Small intestine (tissue), 7 donors: ENCODE results near the gene MARCHF10. TPM values are rescaled to one million over a fixed set of nuclear protein-coding genes. Genes with fewer than 3 reads are reported as not detected.
"Not testable (repeated sequence)": the region's sequence is repeated elsewhere in the genome, so short reads cannot be mapped to it uniquely, and the experiment has no call there.

Experiments used
- DNase-seq, 2 donors: peaks; one replicate each; pipeline versions ENCODE4 v3.0.0 to v3.0.0-alpha.2; 2013
- FAIRE-seq: peaks from 2 replicates; lab custom pipeline; 2012; peaks lifted over from hg19 to GRCh38; lab: Jason Lieb, UNC
- H3K27ac ChIP-seq, 3 donors: one replicate each; pipeline ENCODE4 v1.5.1; 2013; ENCODE audit warnings: low read length in 2 of 3, mild to moderate bottlenecking in 2 of 3, control low read depth in 1 of 3, inconsistent platforms in 1 of 3, low read depth in 1 of 3, moderate library complexity in 1 of 3
- H3K27me3 ChIP-seq, 3 donors: one replicate each; pipeline ENCODE4 v1.6.1; 2013; ENCODE audit warnings: low read length in 3 of 3, inconsistent platforms in 1 of 3; ENCODE audit not compliant: control insufficient read depth in 3 of 3, insufficient read depth in 3 of 3
- H3K36me3 ChIP-seq, 3 donors: one replicate each; pipeline ENCODE4 v1.6.1; 2013; ENCODE audit warnings: low read length in 3 of 3, inconsistent platforms in 1 of 3, low read depth in 1 of 3, mild to moderate bottlenecking in 1 of 3, moderate library complexity in 1 of 3; ENCODE audit not compliant: control insufficient read depth in 3 of 3, insufficient read depth in 2 of 3
- H3K4me1 ChIP-seq, 3 donors: one replicate each; pipeline ENCODE4 v1.6.1; 2013; ENCODE audit warnings: low read length in 2 of 3, inconsistent platforms in 1 of 3, low read depth in 1 of 3, mild to moderate bottlenecking in 1 of 3, moderate library complexity in 1 of 3; ENCODE audit not compliant: control insufficient read depth in 3 of 3, insufficient read depth in 2 of 3
- H3K4me3 ChIP-seq, 3 donors: one replicate each; pipeline ENCODE4 v1.5.1; 2013; ENCODE audit warnings: low read length in 3 of 3, control low read depth in 1 of 3, inconsistent platforms in 1 of 3, low read depth in 1 of 3, mild to moderate bottlenecking in 1 of 3, moderate library complexity in 1 of 3
- H3K9me3 ChIP-seq, 2 donors: one replicate each; pipeline ENCODE4 v1.6.1; 2013; ENCODE audit warnings: low read depth in 1 of 2, low read length in 1 of 2; ENCODE audit not compliant: control insufficient read depth in 2 of 2, insufficient read depth in 1 of 2
- WGBS, 3 donors: extraction: QIAGEN DNeasy Blood & Tissue Kit; methylation state at CpG; one replicate each; pipeline ENCODE4 v1.1.7; 2013; 5-methylcytosine and 5-hydroxymethylcytosine counted together
- polyA plus RNA-seq, 4 donors: library from polyadenylated mRNA; stranded (reverse) in 3 of 4; unstranded in 1 of 4; fragments of 200-250 nt in 3 of 4; fragments of 120-200 nt in 1 of 4; gene quantifications; one replicate each; pipeline versions ENCODE4 v1.2.1 to v1.2.3, GENCODE V29; 2013
- donor health status: healthy with polysubstance abuse.
- donor health status: control.
- donor health status: control.
- donor health status: Bipolar disorder and iron deficiency.
- donor health status: healthy.

The MARCHF10 gene
- polyA plus RNA-seq, 4 donors: 0.10 to 0.13 TPM; not detected in 2

DNA sequence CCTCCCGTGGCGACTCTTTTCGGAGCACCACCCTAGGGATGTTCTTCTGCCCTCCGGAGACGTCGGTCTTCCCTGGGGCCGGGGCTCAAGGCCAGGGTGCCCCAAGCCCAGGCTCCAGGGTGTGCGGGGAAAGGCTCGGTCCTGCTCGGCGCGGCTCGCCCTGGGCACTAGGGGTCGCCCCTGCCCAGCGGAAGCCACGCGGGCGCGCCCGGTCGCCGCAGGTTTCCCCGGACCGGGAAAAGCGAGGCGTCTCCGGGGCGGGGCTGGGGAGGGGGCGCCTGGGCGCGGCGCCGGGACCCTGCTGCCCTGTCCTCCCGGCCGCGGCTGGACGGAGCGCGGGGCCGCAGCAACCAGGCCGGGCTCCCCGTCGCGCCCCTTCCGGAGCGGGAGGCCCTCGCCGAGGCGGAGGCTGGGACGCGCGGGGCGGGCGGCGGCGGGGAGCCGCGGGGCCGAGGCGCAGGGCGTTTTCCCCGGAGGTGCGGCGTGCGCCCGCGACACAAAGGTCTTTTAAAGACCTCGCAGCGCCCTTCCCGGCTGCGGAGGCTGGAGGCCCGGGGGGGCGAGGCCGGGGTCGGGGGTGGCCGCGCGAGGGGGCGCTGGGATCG lies 104.2 kb downstream of the MARCHF10 start:
- DNase-seq (peak; percentile 54 to 80), FAIRE-seq (no peak)
- Histone ChIP-seq H3K4me1 (no peaks in the 10 kb centered on the region), H3K36me3 (no peaks in the 10 kb centered on the region), H3K27me3 (peaks cover 5 to 40% (median 6%) of the 10 kb centered on the region in 3 donors), H3K27ac (peak overlapping the region in 1 of 3 donors; percentile 45), H3K9me3 (peaks cover 0 to 7% of the 10 kb centered on the region in 2 donors), H3K4me3 (peak overlapping the region; percentile 44 to 65 (median 47))
- WGBS, 3 donors: 0 to 1% (median 1%) methylated on average over 30 to 80 of the region's 80 CpGs

DNA sequence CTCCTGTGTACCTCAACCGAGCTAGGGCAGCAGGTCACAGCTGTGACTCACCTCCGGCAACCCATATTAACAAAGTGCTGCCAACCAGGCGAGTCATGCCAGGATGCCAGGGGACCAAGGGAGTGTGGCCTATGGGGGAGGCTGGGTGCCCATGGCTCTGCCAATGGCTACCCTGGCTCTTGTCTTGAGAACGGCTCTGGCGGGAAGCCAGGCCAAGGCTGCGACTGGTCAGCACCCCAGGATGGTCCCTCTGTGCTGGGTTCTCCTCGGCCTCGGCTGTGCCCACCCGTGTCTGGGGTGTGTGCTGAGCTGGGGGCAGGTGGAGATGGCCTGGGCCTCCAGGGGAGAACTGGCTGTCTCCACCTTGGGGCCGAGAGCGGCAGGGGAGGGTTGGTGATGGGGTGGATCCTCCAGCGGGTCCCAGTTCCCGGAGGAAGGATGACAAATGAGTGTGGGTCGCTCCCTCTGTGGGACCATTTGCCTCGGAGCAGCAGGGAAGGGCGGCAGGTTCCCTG lies 104.8 kb downstream of the MARCHF10 start:
- H3K27ac ChIP-seq: no peak overlapping the region
- no peaks in the 10 kb centered on the region for H3K4me1 ChIP-seq
- H3K4me3 ChIP-seq: no peak overlapping the region
- H3K9me3 ChIP-seq: peaks cover 0 to 1% of the 10 kb centered on the region in 2 donors
- peaks cover 5 to 40% (median 6%) of the 10 kb centered on the region in 3 donors for H3K27me3 ChIP-seq
- WGBS, 3 donors: 27 to 34% (median 31%) methylated on average over 15 to 16 of the region's 16 CpGs
- H3K36me3 ChIP-seq: no peaks in the 10 kb centered on the region
- DNase-seq (no peak), FAIRE-seq (no peak)

DNA sequence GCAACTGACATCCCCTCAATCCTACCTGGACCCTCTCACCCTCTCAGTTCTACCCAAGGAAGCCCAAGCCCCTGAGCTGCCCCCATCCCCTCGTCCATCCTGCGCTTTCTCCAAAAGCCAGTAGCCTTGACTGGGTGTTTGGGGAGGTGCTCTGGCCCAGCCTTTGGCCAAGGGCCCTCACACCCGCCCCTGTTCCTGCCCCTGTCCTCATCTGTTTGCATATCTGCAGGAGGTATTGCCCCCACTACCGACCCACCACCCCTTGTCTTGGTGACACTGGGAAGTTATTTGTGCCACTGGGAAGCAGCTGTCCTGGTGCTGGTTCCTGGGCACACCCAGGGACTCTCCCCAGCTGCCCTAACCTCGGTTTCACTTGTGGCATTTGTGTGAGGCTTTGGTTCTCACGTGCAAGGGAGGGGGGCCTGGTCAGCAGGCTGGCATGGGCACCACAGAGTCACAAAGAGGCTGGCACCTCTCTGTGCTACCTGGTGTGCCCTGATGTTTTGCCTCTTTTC lies 105.3 kb downstream of the MARCHF10 start:
- no peak for FAIRE-seq
- no peak overlapping the region for H3K27ac ChIP-seq
- H3K27me3 ChIP-seq: peaks cover 5 to 40% (median 6%) of the 10 kb centered on the region in 3 donors
- no peak overlapping the region for H3K4me3 ChIP-seq
- H3K9me3 ChIP-seq: no peaks in the 10 kb centered on the region
- no peak for DNase-seq
- 44 to 71% (median 58%) methylated on average over 6 of the region's 6 CpGs for WGBS, 3 donors
- no peaks in the 10 kb centered on the region for H3K4me1 ChIP-seq
- no peaks in the 10 kb centered on the region for H3K36me3 ChIP-seq

DNA sequence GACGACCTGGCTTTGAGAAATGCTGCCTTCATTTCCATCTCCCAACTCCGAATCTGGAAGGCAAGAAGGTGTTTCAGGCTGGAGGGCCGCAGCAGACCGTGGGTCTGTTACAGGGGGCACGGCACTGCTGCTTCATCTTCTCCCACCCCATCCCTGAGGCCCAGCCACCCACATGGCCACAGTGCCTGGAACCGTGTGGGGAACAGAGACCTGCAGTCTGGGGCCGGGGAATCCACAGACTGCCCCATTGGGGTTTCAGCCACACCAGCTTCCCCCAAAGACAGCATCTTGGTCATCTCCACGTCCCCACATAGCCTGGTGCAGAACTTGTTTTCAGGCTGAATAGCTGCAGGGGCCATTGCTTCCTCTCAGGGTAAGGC lies 106.4 kb downstream of the MARCHF10 start:
- no peak overlapping the region for H3K27ac ChIP-seq
- peaks cover 5 to 36% (median 6%) of the 10 kb centered on the region in 3 donors for H3K27me3 ChIP-seq
- 71 to 83% (median 83%) methylated on average over 7 to 8 of the region's 8 CpGs for WGBS, 3 donors
- DNase-seq (no peak), FAIRE-seq (no peak)
- no peak overlapping the region for H3K4me3 ChIP-seq
- H3K36me3 ChIP-seq: no peaks in the 10 kb centered on the region
- no peaks in the 10 kb centered on the region for H3K4me1 ChIP-seq
- H3K9me3 ChIP-seq: no peaks in the 10 kb centered on the region

DNA sequence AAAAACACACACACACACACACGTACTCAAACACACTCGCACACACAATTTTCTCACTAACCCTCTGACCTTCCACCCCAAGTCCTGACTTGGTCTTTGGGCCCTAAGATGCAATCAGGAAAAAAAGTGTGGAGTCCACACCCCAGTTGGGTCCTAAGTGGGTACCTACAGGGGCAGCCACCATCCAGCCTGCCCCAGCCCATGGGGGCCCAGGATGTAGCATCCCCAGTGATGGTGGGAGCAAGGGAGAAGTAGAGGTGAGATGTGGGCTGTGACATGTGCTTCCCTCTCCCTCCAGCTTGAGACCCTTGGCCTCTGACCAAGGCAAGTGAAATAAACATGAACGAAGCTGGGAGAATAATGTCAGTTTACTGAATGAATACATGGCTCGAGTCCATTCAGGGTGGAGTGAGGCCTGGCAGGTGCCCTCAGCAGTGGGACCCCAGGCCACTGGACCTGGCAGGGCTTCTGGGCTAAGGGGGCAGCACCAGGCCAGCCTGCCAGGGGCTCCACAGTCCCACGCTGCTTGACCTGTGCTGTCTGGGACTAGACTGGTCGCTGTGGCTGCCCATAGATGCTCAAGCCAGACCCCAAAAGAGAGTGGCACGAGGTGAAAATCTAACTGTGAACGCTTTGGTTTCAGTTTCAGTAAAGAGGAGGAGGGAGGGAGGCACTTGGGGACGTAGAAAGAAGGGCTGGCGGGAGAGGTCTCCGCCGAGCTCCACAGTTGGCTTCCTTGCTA lies 107.0 kb downstream of the MARCHF10 start:
- Histone ChIP-seq H3K4me1 (no peaks in the 10 kb centered on the region), H3K27me3 (peaks cover 5 to 30% (median 6%) of the 10 kb centered on the region in 3 donors), H3K27ac (no peak overlapping the region), H3K36me3 (no peaks in the 10 kb centered on the region), H3K4me3 (no peak overlapping the region), H3K9me3 (no peaks in the 10 kb centered on the region)
- WGBS, 3 donors: 56 to 59% (median 57%) methylated on average over 12 of the region's 12 CpGs
- no peak for DNase-seq
- no peak for FAIRE-seq

DNA sequence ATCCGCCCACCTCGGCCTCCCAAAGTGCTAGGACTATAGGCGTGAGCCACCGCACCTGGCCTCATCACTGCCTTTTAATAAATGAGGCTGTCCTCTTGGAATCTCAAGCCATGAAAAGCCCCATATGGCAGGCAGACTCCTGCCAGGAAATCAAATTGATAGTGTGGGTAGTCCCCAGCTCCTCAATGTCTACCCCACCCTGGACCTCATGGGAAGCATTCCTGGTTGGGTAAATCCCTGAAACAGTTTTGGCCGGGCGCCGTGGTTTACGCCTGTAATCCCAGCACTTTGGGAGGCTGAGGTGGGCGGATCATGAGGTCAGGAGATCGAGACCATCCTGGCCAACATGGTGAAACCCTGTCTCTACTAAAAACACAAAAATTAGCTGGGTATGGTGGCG lies 109.7 kb downstream of the MARCHF10 start:
- FAIRE-seq: not testable (repeated sequence)

DNA sequence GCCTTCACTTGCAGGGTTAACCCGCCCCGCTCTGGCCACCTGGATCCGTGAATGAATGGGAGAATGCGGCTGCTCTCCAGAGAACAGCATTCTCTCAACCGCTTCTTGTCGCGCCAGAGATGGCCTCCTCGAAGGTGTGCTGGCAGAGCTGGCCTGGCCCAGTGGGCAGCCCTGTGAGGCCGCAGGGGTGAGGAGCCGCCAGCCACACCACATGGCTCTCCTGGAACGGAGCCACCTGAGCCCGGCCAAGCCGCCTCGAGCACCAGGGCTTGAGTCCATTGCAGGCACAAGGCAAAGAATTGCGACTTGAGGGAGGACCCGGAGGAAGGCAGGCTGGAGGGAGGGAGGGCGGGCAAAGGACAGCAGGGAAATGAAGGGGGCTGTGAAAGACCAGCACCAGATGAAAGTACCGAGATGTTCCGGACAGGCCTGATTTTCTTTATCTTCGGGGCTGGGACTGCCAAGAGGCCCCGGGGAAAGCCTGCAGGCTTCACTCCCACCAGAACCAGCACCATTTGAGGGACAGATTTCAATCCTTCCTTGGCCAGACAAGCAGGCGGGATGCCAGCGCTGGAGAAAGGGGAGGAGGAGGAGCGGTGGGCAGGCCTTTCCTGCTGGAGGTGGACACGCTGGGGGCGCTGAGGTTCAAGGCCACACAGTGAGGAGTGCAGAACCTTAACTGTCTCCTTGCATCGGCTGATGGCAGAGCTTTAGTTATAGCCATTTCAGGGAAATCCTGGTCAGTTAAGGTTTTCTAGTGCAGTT lies 111.2 kb downstream of the MARCHF10 start:
- no peak overlapping the region for H3K4me3 ChIP-seq
- FAIRE-seq (no peak), DNase-seq (no peak)
- peaks cover 0 to 5% (median 0%) of the 10 kb centered on the region in 3 donors for H3K27me3 ChIP-seq
- peaks cover 0 to 4% (median 0%) of the 10 kb centered on the region in 3 donors for H3K36me3 ChIP-seq
- H3K27ac ChIP-seq: no peak overlapping the region
- H3K4me1 ChIP-seq: no peaks in the 10 kb centered on the region
- WGBS, 3 donors: 79 to 80% (median 80%) methylated on average over 26 to 27 of the region's 27 CpGs
- H3K9me3 ChIP-seq: no peaks in the 10 kb centered on the region

More for the DNA sequence above, 109.7 kb downstream of the MARCHF10 start:
- not testable (repeated sequence) for H3K9me3 ChIP-seq, H3K4me1 ChIP-seq, H3K36me3 ChIP-seq, H3K27ac ChIP-seq, DNase-seq, H3K4me3 ChIP-seq
- 69 to 84% (median 82%) methylated on average over 9 to 11 of the region's 11 CpGs for WGBS, 3 donors
- peaks cover 0 to 10% (median 0%) of the 10 kb centered on the region in 3 donors for H3K27me3 ChIP-seq

DNA sequence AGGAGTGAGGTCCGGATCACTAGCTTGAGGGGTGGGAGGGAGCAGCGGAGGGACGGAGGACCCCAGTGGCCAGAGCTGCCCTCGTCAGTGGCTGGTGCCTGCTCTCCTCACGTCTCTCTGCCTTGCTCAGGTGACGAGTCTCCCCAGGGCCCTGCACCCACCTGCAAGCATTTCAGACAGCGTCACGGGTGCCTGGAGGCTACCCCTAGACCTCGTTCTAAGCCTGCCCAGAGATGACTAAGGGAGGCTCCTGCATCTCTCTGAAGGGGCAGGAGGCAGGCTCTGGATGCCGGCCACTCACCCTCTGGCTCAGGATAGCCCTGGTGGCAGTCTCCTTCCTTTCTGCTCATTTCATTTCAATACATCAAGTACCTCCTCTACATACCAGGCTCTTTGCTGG lies 111.9 kb downstream of the MARCHF10 start:
- H3K9me3 ChIP-seq: no peaks in the 10 kb centered on the region
- DNase-seq (no peak), FAIRE-seq (no peak)
- H3K36me3 ChIP-seq: peaks cover 0 to 4% (median 0%) of the 10 kb centered on the region in 3 donors
- WGBS, 3 donors: 83 to 86% (median 83%) methylated on average over 10 of the region's 10 CpGs
- H3K4me1 ChIP-seq: no peaks in the 10 kb centered on the region
- H3K27ac ChIP-seq: no peak overlapping the region
- no peak overlapping the region for H3K4me3 ChIP-seq
- H3K27me3 ChIP-seq: peaks cover 0 to 1% (median 0%) of the 10 kb centered on the region in 3 donors
